RWPE2 (cell line): Measurements from ENCODE around the gene PRR18.

ENCODE experiments used
- ATAC-seq: fragments of 200-7000 bp; cut with Tn5 transposase; 3 replicates; pipeline ENCODE4 v1.9.1; 2021; ENCODE audit warnings: low read depth
- DNase-seq: peaks from one replicate; pipeline ENCODE4 v3.0.0-alpha.2; 2020; ENCODE audit warnings: low spot score
- H3K27ac ChIP-seq: fragments of 450-650 bp; 2 replicates; pipeline ENCODE4 v1.5.1; 2017; ENCODE audit warnings: mild to moderate bottlenecking; ENCODE audit not compliant: poor library complexity, severe bottlenecking
- H3K27me3 ChIP-seq: fragments of 250-450 bp; sonication (Bioruptor Pico); 2 replicates; pipeline ENCODE4 v1.5.1; 2021; ENCODE audit warnings: mild to moderate bottlenecking, moderate library complexity; ENCODE audit not compliant: insufficient read depth, poor library complexity, severe bottlenecking
- H3K36me3 ChIP-seq: fragments of 250-450 bp; sonication (Bioruptor Pico); 2 replicates; pipeline ENCODE4 v1.5.1; 2020; ENCODE audit warnings: low read depth, mild to moderate bottlenecking, moderate library complexity
- H3K4me1 ChIP-seq: fragments of 250-450 bp; sonication (Bioruptor Pico); 2 replicates; pipeline ENCODE4 v1.5.1; 2021; ENCODE audit warnings: mild to moderate bottlenecking, moderate library complexity; ENCODE audit not compliant: insufficient read depth, poor library complexity, severe bottlenecking
- H3K4me3 ChIP-seq: fragments of 250-450 bp; sonication (Bioruptor Pico); 2 replicates; pipeline ENCODE4 v1.5.1; 2021; ENCODE audit warnings: mild to moderate bottlenecking, moderate library complexity; ENCODE audit not compliant: severe bottlenecking
- H3K9me3 ChIP-seq: fragments of 250-450 bp; sonication (Bioruptor Pico); 2 replicates; pipeline ENCODE4 v1.5.1; 2021; ENCODE audit warnings: mild to moderate bottlenecking, moderate library complexity; ENCODE audit not compliant: severe bottlenecking
- CTCF ChIP-seq: fragments of 450-650 bp; IDR thresholded peaks from one replicate; pipeline ENCODE4 v1.5.1; 2017; ENCODE audit warnings: mild to moderate bottlenecking, moderate library complexity; ENCODE audit not compliant: poor library complexity, severe bottlenecking

The PRR18 gene

GRCh38 chr6:166278579-166279392 is 29.4 kb downstream of the PRR18 start:
- DNase-seq (no peak), ATAC-seq (no peak)
- H3K27me3 ChIP-seq = peaks cover 5% of the 10 kb centered on the region
- TF ChIP-seq CTCF = no peak
- H3K4me1 ChIP-seq = no peaks in the 10 kb centered on the region
- no peaks in the 10 kb centered on the region for H3K36me3 ChIP-seq
- H3K9me3 ChIP-seq = no peaks in the 10 kb centered on the region
- H3K27ac ChIP-seq = no peak overlapping the region
- no peak overlapping the region for H3K4me3 ChIP-seq

- DNase-seq = no peak
- Histone ChIP-seq H3K4me3 (no peak overlapping the region), H3K4me1 (no peaks in the 10 kb centered on the region), H3K36me3 (no peaks in the 10 kb centered on the region), H3K27ac (no peak overlapping the region), H3K27me3 (no peaks in the 10 kb centered on the region), H3K9me3 (no peaks in the 10 kb centered on the region)
- no peak for ATAC-seq
- no peak for TF ChIP-seq CTCF
Observed at GRCh38 chr6:166277892-166278578, 30.2 kb downstream of the PRR18 start.

- H3K36me3 ChIP-seq = no peaks in the 10 kb centered on the region
- H3K9me3 ChIP-seq = no peaks in the 10 kb centered on the region
- no peaks in the 10 kb centered on the region for H3K27me3 ChIP-seq
- TF ChIP-seq CTCF = no peak
- H3K4me1 ChIP-seq = no peaks in the 10 kb centered on the region
- DNase-seq = no peak
- H3K27ac ChIP-seq = no peak overlapping the region
- ATAC-seq = no peak; the same call in 2 of the 3 replicates
- H3K4me3 ChIP-seq = no peak overlapping the region
Observed at GRCh38 chr6:166277018-166277417, 31.2 kb downstream of the PRR18 start.

DNA sequence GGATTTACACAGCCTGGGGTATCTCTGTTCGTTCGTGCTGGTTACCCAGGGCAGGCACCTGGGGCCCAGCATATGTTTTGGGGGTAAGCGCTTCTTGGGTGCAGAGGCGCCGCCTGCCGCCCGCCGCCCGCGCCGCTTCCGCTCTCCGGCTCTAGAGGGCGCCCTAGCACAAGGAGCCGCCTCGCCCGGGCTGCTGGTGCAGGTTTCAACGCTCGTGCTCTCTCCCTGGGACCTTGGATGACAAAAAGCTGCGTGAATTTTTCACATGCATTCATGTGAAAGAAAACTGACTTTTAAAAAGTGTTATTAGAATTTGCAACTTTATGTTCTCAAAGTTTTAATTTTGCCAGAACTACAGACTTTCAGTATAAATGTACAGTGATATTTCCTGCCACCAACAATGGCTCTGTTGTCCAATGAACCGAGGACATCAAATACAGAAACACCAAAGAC is 32.5 kb downstream of the PRR18 start:
- H3K4me1 ChIP-seq = no peaks in the 10 kb centered on the region
- TF ChIP-seq CTCF = peak; percentile 96
- H3K36me3 ChIP-seq = no peaks in the 10 kb centered on the region
- no peaks in the 10 kb centered on the region for H3K9me3 ChIP-seq
- DNase-seq (no peak), ATAC-seq (peak; percentile 81)
- no peaks in the 10 kb centered on the region for H3K27me3 ChIP-seq
- no peak overlapping the region for H3K4me3 ChIP-seq
- H3K27ac ChIP-seq = no peak overlapping the region
